Measurements from ENCODE around the gene FAM237A.

The FAM237A gene

DNA sequence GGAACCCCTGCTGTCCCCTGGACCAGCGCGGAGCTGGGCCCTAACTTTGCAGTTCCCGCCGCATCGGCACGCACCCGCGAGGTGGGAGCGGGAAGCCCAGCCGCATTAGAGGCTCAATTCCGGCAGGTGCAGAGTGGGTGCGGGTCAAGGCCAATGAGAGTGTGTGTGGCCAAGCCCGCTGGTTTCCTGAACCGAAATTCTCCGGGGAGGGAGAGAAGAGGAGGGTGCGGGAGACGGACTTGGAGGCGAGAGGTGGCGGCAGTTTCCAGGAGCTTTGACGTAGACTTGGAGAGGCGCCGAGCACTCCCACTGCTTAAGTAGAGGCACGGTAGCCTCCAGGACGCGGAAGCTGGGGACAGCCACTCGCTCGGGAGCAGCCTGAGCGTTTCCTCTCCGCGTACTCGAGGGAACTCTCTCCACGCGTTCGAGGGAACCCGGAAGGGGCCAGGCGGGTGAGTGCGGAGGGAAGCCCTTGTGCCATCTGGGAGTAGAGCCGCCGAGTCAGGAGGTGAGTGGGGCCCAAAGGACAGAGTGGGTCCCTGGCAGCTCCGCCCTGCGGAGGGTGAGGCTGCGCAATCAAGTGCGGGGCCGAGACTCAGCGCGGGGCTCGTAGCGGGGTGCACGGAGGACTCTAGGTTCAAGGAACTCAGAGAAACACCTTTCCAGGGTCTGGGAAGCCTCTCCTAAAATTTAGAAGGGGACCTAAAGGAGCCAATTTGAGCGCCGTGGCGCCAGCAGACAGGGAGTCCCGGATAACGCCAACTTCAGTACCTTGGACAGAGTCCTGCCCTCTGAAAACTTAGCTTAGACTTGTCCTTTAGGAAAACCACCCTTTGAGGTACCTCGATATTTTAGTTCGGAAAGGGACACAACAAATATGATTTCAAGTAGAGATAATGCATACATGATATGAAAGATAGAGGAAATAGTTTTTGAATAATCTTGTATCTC, at the start of gene FAM237A:
TSS of gene FAM237A (plus strand) at position 413 of the 951 bp plus-strand sequence. CDS start 1,750 bp downstream, outside the sequence.
- no peak for DNase-seq (ENCODE audit: low read depth, low spot score)
- no peak within 1 kb of the TSS for H3K4me3 ChIP-seq (ENCODE audit: low read depth, low read length)
- CTCF ChIA-PET, result interaction anchor here (1.2 kb wide), 1 partner anchor 139 kb away, joined by 3 read pairs; no protein-coding TSS in a partner anchor
- POLR2A ChIA-PET, result no interaction called here
- TF ChIP-seq, protein P1, sequence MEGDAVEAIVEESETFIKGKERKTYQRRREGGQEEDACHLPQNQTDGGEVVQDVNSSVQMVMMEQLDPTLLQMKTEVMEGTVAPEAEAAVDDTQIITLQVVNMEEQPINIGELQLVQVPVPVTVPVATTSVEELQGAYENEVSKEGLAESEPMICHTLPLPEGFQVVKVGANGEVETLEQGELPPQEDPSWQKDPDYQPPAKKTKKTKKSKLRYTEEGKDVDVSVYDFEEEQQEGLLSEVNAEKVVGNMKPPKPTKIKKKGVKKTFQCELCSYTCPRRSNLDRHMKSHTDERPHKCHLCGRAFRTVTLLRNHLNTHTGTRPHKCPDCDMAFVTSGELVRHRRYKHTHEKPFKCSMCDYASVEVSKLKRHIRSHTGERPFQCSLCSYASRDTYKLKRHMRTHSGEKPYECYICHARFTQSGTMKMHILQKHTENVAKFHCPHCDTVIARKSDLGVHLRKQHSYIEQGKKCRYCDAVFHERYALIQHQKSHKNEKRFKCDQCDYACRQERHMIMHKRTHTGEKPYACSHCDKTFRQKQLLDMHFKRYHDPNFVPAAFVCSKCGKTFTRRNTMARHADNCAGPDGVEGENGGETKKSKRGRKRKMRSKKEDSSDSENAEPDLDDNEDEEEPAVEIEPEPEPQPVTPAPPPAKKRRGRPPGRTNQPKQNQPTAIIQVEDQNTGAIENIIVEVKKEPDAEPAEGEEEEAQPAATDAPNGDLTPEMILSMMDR (IDR thresholded peaks at IDR 0.05; ENCODE audit: insufficient read depth, low read length, missing control alignments), result no peak

DNA sequence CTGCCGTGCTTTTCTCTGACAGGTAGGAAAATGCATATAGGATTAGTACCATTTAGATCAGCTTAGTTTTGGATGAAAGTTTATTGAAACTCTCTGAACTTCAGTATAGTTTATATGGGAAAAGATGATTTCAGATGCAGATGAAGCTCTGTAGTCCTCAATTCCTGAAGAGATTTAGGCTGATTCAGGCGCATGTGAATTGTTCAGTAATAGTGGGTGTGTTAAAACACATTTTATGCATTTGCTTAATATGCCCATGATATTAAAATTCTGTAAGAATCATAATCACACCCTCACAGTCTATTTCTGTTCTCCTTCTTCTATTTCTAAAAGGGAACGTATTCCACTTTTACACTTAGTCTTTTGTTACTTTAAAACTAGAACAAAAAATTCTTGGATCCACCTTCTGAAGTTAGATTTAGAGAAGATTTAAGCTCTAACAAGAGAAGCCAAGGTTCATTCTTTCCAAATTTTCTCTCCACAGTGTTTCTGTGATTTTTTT, 44.5 kb upstream of the FAM237A start:
- POLR2A ChIA-PET, result no interaction called here
- H3K4me3 ChIP-seq (ENCODE audit: low read depth, low read length), result no peak overlapping the region
- CTCF ChIA-PET, result no interaction called here
- TF ChIP-seq, protein P1 (IDR thresholded peaks at IDR 0.05; ENCODE audit: insufficient read depth, low read length, missing control alignments), result no peak
- no peak for DNase-seq (ENCODE audit: low read depth, low spot score)

DNA sequence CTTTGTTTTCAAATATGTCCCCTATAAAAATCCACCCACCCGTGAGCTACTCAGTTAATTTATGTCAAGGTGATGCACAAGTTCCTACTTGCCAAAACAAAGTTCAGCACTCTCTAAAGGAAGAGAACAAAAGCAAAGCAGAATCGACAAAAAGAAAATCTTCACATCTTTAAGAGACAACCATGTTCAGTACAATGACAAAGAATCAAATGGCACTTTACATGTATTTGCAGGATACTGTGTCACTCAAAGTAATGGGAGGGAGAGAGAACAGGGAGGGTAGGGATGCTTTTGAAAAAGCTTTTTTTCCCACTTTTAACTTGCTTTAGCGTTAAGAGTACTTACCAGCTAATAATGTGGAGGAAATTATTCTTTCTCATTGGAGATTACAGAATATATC, 39.0 kb upstream of the FAM237A start:
- TF ChIP-seq, protein P1 (IDR thresholded peaks at IDR 0.05; ENCODE audit: insufficient read depth, low read length, missing control alignments), result no peak
- CTCF ChIA-PET, result no interaction called here
- POLR2A ChIA-PET, result no interaction called here
- H3K4me3 ChIP-seq (ENCODE audit: low read depth, low read length), result no peak overlapping the region
- DNase-seq (ENCODE audit: low read depth, low spot score), result no peak

DNA sequence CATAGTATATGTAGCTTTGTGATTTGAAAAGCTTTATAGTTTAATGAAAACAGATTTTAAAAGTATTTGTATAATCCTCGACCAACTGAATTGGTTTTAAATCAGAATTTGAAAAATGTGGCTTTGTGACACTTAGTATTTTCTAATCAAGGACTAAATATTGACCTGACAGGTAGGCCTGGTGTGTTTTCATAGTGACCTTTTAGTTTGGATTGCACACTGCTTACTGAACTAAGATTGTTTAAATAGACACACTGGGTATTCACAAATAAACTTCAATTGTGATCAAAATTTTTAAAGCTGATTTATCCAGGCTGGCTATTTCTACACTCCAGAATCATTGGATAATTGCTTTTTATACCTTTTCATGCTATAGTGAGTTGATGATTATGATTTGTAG, 31.8 kb upstream of the FAM237A start:
- H3K4me3 ChIP-seq (ENCODE audit: low read depth, low read length), result no peak overlapping the region
- no peak for DNase-seq (ENCODE audit: low read depth, low spot score)
- CTCF ChIA-PET, result no interaction called here
- TF ChIP-seq, protein P1 (IDR thresholded peaks at IDR 0.05; ENCODE audit: insufficient read depth, low read length, missing control alignments), result no peak
- POLR2A ChIA-PET, result no interaction called here

DNA sequence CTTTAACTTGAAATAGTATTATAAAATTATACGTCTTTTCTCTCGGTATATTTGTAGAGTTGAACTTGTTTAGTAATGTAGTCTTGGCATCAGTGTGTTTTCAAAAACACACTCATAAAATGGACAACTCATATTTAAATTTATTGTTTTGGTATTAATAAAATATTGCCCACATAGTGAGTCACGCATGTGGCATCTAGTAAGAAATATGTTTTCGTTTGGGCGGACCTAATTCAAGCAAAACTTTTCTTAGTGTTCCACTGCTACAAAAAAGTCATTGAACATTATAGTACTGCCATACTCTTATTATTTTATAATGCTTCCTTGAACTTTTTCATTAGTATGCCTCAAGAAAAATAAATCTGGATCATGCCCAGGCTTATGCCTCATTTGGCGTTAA, 31.1 kb upstream of the FAM237A start:
- DNase-seq (ENCODE audit: low read depth, low spot score), result no peak
- ChIA-PET CTCF (interaction anchor here (0.9 kb wide), 1 partner anchor 19 kb away, joined by 3 read pairs; no protein-coding TSS in a partner anchor), POLR2A (no interaction called here)
- TF ChIP-seq, protein P1 (IDR thresholded peaks at IDR 0.05; ENCODE audit: insufficient read depth, low read length, missing control alignments), result no peak
- no peak overlapping the region for H3K4me3 ChIP-seq (ENCODE audit: low read depth, low read length)

DNA sequence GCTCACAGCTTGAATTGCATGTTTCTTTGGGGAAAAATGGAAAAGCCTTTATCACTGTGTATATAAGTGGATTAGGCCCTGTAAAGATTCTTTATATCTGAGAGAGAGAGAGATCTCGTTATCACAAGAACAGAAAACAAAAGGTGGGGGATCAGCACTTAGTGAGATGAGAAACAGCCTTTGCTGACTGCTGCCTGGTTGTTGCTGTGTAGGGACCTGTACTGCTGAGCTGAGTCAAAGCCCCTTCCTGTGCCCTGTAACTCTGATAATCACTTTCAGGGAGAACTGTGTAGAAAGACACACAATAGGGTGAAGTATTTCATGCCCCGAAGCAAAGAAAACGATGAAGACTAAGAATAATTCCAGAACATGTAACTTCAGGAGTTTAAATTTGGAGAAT, 30.6 kb upstream of the FAM237A start:
- no peak for DNase-seq (ENCODE audit: low read depth, low spot score)
- POLR2A ChIA-PET, result no interaction called here
- TF ChIP-seq, protein P1 (IDR thresholded peaks at IDR 0.05; ENCODE audit: insufficient read depth, low read length, missing control alignments), result no peak
- CTCF ChIA-PET, result interaction anchor here (0.9 kb wide), 1 partner anchor 20 kb away, joined by 3 read pairs; no protein-coding TSS in a partner anchor
- H3K4me3 ChIP-seq (ENCODE audit: low read depth, low read length), result no peak overlapping the region
